ENCODE measurements around the gene GREB1L. TPM values are rescaled to one million over a fixed set of nuclear protein-coding genes. Genes with fewer than 3 reads are reported as not detected.
"Not testable (repeated sequence)": the region's sequence is repeated elsewhere in the genome, so short reads cannot be mapped to it uniquely, and the experiment has no call there.

The GREB1L gene
- total RNA-seq, 1 donor from 2014 or later, result 0.31 TPM

DNA sequence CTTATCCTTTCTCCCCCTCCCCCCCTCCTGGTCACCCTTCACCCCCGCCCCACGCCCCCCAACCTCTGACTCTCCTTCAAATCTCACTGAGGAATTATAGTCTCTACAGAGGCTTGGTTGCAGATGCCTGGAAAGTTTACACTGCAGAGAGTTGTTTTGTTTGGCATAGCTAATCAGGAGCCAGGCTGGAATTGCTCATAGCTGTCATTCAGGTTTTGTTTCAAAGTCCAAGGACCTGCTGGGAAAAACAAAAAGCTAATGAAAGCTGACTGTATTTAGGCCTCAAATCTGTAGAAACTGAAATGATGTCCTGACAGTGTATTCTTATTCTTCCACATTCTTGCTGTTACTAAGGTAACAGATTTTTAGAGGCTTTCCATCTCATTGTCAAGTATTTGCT lies 22.6 kb downstream of the GREB1L start:
- no peak for DNase-seq

DNA sequence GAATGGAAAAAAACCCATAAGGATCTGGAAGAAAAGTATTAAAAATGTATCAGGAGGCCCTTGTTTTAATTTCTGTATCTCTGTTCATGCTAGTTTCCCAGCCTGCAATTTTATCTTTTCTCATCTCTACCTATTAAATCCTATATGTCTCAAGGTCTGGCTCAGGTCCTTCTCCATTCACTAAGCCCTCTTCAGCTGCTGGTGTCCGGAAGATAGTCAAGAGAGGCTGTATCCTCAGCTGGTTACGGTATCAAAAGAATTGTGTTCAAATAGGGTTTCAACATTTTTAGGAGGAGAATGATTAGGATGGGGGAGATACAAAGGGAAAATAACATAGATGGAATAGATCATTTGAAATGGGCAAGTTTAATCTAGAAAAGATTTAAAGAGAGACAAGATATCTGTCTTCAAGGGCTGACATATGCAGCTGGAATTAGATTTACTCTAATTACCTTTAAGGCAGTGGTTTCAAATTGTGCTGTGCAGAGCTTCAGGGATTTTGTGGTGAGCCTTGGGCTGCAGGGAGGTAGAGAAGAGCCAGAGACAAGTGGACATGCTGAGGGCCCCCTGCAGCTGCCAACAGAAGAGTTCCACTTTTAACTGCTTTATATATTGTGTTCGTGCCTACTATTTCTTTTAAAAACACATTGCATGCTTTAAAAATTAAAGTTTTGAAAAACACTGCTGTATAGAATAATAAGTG lies 24.1 kb downstream of the GREB1L start:
- no peak for DNase-seq

DNA sequence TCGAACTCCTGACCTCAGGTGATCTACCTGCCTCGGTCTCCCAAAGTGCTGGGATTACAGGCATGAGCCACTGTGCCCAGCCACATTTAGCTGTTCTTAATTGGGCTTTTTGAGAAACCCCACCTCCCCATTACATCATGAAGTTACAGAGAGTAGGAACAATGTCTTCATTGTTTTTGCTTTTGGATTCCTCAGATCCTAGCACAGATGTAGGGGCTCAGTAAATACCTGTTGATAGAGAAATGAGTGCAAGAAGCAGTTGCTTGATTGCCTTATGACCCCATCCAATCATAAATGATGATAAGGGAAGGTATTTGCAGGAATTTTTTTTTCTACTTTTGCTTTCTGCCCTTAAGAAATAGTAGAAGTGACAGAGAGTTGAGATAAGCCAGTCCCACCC lies 25.4 kb downstream of the GREB1L start:
- DNase-seq, result no peak

GRCh38 chr18:21269349-21269748 lies 27.3 kb downstream of the GREB1L start:
- no peak for DNase-seq

DNA sequence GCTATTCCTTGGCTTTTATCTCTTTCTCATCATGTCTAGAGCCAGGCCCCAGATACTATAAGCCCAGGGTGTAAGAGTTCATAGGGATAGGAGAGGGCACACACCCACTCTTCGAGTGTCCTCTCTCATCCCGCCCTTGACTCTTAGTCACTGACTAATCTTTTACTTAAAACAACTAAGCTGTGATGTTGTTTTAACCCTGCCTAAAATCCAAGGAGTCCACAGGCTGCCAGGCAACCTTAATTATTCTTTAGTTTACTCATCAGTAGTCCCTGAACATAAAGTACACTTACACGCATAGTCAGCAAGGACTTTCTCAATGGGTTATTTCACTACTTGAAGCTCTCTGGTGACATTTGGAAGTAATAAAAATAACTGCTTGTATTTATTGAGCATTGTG lies 28.4 kb downstream of the GREB1L start:
- DNase-seq, result no peak

- DNase-seq, result no peak
Measured at GRCh38 chr18:21272016-21272579, 30.1 kb downstream of the GREB1L start.

- no peak for DNase-seq
Measured at GRCh38 chr18:21273568-21273967, 31.5 kb downstream of the GREB1L start.

DNA sequence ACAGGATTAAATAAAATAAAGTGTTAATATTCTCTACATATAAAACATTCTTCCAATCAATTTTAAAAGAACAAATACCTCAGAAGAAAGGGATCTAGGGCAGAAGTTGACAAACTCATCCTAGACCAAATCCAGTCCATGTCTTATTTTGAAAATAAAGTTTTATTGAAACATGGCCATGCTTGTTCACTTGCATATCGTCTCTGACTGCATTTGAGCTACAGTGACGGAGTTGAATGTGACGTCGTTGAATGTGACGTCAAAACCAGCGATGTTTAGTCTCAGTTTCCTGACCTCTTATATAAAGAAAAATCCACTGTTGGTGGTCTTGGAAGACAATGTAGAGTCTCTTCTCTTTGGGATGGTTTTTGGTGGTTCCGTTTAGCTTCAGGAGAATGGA lies 33.6 kb downstream of the GREB1L start:
- DNase-seq, result no peak

- DNase-seq, result no peak
Measured at GRCh38 chr18:21277578-21277977, 35.5 kb downstream of the GREB1L start.

DNA sequence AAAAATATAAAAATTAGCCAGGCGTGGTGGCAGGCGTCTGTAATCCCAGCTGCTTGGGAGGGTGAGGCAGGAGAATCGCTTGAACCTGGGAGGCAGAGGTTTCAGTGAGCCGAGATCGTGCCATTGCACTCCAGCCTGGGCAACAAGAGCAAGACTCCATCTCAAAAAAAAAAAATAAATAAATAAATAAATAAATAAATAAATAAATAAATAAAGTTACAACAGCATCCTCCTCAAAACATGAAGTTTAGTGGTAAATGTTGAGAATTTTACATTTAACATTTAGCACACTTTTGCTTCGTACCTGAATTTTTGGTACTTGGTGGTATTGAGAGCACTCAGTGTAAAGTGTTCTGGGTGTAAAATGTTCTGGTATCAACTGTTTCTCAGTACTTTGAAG lies 36.2 kb downstream of the GREB1L start:
- not testable (repeated sequence) for DNase-seq

DNA sequence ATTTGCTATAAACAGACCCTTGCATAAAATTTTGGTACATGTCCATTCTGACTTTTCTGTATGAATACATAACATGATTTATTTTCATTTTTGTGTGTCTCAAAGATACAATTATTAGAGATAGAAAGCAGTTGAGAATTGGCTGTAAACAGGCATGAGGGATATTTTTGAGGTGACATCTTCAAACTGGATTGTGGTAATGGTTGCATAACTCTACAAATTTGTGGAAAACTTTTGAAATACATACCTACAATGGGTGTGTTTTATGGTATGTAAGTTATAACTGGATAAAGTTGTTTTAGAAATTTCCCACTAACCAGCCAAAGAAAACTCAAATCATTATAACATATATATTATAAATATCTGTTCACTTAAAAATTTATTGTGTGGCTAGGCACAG lies 39.6 kb downstream of the GREB1L start:
- no peak for DNase-seq

- DNase-seq, result no peak
Measured at GRCh38 chr18:21284540-21284939, 42.5 kb downstream of the GREB1L start.

GRCh38 chr18:21289827-21290226 lies 47.8 kb downstream of the GREB1L start:
- DNase-seq, result no peak

DNA sequence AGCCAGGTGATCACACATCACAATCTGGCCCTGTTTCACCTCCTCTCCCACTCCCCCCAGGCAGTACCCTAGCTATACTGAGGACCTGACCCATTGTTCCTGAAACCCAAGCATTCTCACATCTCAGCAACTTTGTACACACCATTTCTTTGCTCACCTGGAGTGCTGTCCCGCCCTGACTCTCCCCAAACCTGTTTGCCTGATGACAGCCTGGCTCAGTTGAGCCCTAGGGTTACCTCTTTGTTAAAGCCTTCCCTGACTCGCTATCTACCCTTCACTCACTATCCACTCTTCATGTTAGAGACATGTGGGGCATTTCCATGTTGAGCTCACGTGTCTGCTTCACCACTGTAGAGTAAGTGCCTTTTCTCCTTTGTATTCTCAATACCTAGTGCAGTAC lies 49.1 kb downstream of the GREB1L start:
- no peak for DNase-seq

GRCh38 chr18:21293479-21293878 lies 51.4 kb downstream of the GREB1L start:
- no peak for DNase-seq

DNA sequence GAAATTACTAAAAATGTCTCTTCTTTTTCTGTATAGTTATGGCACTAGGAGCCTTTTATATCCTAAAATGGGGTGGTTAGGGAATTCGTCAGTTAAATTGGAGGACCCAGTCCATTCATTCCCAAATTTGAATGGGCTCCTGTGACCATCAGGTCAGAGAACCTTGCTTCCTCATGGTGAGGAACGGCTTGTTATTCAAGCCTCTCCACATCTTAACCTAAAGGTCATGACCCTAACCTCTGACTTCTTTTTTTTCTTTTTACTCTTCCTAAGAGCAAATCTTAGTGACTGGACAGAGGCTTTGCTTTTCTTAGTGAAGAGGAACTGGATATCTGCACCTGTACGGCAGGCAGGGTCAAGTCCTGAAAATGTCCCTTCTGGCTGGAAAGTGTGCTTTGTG lies 53.1 kb downstream of the GREB1L start:
- no peak for DNase-seq

DNA sequence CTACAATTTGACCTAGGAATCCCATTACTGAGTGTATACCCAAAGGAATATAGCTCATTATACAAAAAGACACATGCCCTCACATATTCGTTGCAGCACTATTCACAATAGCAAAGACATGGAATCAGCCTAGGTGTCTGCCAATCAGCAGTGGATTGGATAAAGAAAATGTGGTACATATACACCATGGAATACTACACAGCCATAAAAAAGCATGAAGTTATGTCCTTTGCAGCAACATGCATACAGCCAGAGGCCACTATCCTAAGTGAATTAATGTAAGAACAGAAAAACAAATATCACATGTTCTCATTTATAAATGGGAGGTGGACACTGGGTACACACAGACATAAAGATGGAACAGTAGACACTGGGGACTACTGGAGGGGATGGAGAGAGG lies 54.0 kb downstream of the GREB1L start:
- DNase-seq, result no peak

DNA sequence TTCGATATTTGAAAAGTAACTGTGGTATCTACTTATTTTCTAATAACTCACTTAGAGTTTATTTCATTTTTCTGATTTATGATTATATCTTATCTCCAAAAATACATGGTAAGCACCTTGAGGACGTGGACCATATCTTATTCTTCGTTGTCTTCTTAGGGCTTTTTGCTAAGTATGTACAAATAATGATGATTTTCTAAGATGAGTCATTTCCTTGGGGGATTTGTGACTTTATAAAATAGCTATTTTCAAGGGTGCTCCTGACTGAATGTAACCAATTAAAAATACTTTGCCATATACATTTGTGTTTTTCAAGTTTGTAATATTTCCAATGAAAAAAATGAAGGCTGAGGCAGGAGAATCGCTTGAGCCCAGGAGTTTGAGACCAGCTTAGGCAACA lies 56.3 kb downstream of the GREB1L start:
- DNase-seq, result no peak

- no peak for DNase-seq
Measured at GRCh38 chr18:21300035-21300907, 58.2 kb downstream of the GREB1L start.

- no peak for DNase-seq
Measured at GRCh38 chr18:21300908-21301200, 58.8 kb downstream of the GREB1L start.

DNA sequence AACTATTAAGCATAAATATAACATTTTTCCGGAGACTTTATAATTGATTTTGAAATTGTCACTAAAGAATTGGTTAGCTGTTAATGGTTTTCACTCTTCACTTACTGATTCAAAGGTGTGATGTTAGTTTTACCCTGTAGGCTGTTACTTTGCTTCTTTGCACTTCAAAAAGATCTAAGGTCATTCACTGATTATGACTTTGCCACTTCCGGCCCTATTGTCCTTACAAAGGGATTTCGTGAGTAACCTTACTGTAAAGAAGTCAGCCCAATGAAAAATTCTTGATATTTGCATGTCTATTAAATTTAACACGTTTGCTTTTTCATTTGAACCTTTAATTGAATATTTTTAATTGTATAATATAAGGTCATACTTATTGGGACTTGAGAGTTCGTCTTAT lies 61.4 kb downstream of the GREB1L start:
- DNase-seq, result no peak

- DNase-seq, result no peak
Measured at GRCh38 chr18:21303895-21304294, 61.9 kb downstream of the GREB1L start.

GRCh38 chr18:21305621-21306020 lies 63.6 kb downstream of the GREB1L start:
- DNase-seq, result no peak

GRCh38 chr18:21306368-21306767 lies 64.3 kb downstream of the GREB1L start:
- DNase-seq, result no peak
